A673 (cell line): ENCODE results near the gene PNRC2.

Experiments
- CTCF ChIP-seq: fragments of 300-800, 200-600 bp; sonication (generic); conservative IDR thresholded peaks from 2 replicates; pipeline ENCODE4 v1.5.1; 2017; ENCODE audit warnings: low read depth, mild to moderate bottlenecking, antibody characterized with exemption, low read length, moderate library complexity, mixed read lengths
- EZH2 ChIP-seq: fragments of 200-600 bp; sonication (generic); IDR thresholded peaks from 2 replicates; pipeline ENCODE4 v1.6.1; 2017; ENCODE audit warnings: borderline replicate concordance, low read depth, mild to moderate bottlenecking, mixed read lengths, antibody characterized with exemption, low read length; ENCODE audit not compliant: poor library complexity, severe bottlenecking

DNA sequence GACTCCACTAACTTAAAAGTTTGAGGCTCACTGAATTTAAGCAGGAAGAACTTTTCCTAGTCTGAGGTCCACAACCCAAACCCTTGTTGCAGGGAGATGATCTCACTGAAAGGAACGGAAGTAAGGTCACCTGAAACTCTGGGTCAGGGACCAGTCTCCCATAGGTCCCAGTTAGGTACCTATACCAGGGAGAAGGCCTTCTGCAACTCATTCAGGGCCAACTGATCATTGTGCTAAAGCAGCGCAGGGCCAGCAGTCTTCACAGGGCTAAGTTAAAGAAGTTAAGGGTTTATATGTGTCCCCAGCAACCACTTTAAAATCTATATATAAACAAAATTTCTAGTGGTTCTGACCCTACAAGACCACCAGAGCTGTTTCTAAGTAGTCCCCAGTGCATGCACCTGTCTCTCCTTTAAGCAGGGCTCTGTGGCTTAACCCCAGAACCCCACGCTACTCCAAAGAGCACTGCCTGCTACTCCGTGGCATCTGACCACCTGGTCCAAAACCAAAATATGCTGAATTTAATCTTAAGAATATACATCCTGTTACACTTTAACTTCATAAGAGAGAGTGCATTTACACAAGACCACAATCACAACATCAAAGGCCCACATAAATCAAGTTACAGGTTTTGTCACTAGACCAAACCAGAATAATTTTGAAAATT is 17.7 kb downstream of the PNRC2 start:
- TF ChIP-seq CTCF (no peak), EZH2 (no peak)
